Pancreas (tissue), 10 donors: ENCODE data around the gene ABTB1. TPM values are rescaled to one million over a fixed set of nuclear protein-coding genes. Genes with fewer than 3 reads are reported as not detected.

Source experiments
- ATAC-seq, 4 donors: fragments of 200-7000 bp; cut with Tn5 transposase; one replicate each; pipeline versions ENCODE4 v1.8.0 to v1.9.1; 2020; ENCODE audit warnings: mild to moderate bottlenecking in 4 of 4, moderate library complexity in 4 of 4
- DNase-seq, 6 donors: peaks; one replicate each; pipeline ENCODE4 v3.0.0-alpha.2; 2020
- FAIRE-seq: peaks from 2 replicates; lab custom pipeline; 2012; peaks lifted over from hg19 to GRCh38; lab: Jason Lieb, UNC
- H3K27ac ChIP-seq, 4 donors: fragments of 200-600 bp; sonication (generic); 1 replicate in 3 of 4; 2 replicates in 1 of 4; pipeline versions ENCODE4 v1.5.0 to v1.8.0; 2020
- H3K27me3 ChIP-seq, 4 donors: fragments of 200-600 bp; one replicate each; pipeline ENCODE4 v1.8.0; 2021
- H3K36me3 ChIP-seq, 3 donors: fragments of 200-600 bp; sonication (generic) in 1 of 3; one replicate each; pipeline versions ENCODE4 v1.5.0 to v1.8.0; 2020 to 2021
- H3K4me1 ChIP-seq, 3 donors: fragments of 200-600 bp; one replicate each; pipeline ENCODE4 v1.8.0; 2021
- H3K4me3 ChIP-seq, 4 donors: fragments of 200-600 bp; sonication (generic) in 2 of 4; one replicate each; pipeline versions ENCODE4 v1.5.0 to v1.8.0; 2020 to 2021
- H3K9me3 ChIP-seq, 4 donors: fragments of 200-600 bp; one replicate each; pipeline ENCODE4 v1.8.0; 2021
- WGBS, 2 donors: extraction: QIAGEN DNeasy Blood & Tissue Kit; methylation state at CpG; one replicate each; pipeline ENCODE4 v1.1.7; 2013; 5-methylcytosine and 5-hydroxymethylcytosine counted together
- intact Hi-C, 3 donors: fragments of 100-400 bp; cut with DNase I; formaldehyde crosslinking; loops; one replicate each; pipeline versions ENCODE4 v1.11.1 to v1.14.2; 2022
- polyA plus RNA-seq, 2 donors: library from polyadenylated mRNA; stranded (reverse); fragments of 200-250 nt; gene quantifications; one replicate each; pipeline ENCODE4 v1.2.3, GENCODE V29; 2013
- total RNA-seq, 6 donors: library from RNA; stranded (reverse); fragmentation: NEBNext Ultra II Directional in 4 of 6; extraction: Animal tissue kit (Norgen Biotek cat#: 25700) in 4 of 6; gene quantifications; one replicate each; pipeline versions ENCODE4 v1.2.1 to v1.2.4, GENCODE V29; 2021 to 2023
- TF ChIP-seq, protein P1 (sequence below), 4 donors: fragments of 200-600 bp; sonication (generic) in 3 of 4; IDR thresholded peaks; one replicate each; pipeline versions ENCODE4 v1.5.0 to v1.8.0; 2021; ENCODE audit warnings: antibody characterized with exemption in 4 of 4
- donor health status: healthy with polysubstance abuse.
- donor health status: DM: no; HTN: no; CAD: no; lungs with moderate emphysema.
- donor health status: DM: no; HTN: no; CAD: no.
- donor health status: control.
- donor health status: control.
- donor health status: Bipolar disorder and iron deficiency.
- donor health status: DM: yes; HTN: yes; CAD: no.
- donor health status: DM: no; HTN: no; CAD: no.
- donor health status: DM: no; HTN: no; CAD: no.
- donor health status: DM: yes; HTN: yes; CAD: no.

ABTB1 gene
- total and polyA plus RNA-seq, 8 donors = 7.6 to 60.7 (median 17.2) TPM

DNA sequence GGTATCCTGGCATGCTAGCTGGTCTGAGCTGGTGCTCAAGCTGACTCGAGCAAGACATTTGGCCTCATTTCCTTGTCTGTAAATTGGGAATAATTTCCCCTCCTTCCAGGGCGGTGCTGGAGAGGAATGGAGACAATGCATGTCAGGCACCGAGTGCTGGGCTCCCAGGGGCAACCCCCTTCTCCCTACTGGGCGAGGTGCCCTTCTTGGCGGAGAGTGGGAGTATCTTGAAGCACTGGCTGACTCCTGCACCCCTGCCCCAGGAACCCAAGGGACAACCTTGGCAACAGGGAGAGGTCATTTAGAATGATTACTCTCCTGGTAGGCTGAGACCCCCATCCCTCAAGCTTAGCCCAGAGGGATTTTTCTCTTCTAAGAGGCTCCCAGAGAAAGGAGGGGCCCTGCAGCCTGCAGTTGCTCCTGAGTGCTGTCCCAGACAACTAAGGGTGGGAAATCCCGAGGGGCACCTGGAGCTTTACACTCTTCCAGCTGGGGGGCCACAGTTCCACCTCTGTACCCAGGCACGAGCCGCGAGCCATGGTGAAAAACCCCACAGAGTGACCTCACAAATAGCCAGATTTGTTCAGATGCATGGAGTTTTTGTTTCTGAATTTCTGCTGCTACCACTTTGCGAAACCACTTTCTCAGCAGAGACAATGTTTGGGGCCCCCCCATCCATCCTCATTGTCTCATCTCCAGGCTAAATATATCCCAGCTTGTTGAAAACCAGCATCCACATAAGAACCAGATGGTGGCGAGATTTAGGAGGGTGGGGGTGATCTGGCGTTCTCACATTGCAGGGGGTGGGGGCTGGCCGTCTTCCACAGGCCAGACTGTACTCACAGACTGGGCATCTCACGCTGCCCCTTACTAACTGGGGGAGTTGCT, 44.8 kb downstream of the ABTB1 start:
- DNase-seq = peak in 2 of 6 donors; percentile 17 to 28
- Histone ChIP-seq H3K27ac (no peak overlapping the region), H3K27me3 (no peaks in the 10 kb centered on the region), H3K4me3 (no peak overlapping the region), H3K9me3 (no peaks in the 10 kb centered on the region), H3K4me1 (no peaks in the 10 kb centered on the region), H3K36me3 (no peaks in the 10 kb centered on the region)
- WGBS, 2 donors = 74 to 77% methylated on average over 14 of the region's 14 CpGs
- no peak for FAIRE-seq
- TF ChIP-seq, protein P1, sequence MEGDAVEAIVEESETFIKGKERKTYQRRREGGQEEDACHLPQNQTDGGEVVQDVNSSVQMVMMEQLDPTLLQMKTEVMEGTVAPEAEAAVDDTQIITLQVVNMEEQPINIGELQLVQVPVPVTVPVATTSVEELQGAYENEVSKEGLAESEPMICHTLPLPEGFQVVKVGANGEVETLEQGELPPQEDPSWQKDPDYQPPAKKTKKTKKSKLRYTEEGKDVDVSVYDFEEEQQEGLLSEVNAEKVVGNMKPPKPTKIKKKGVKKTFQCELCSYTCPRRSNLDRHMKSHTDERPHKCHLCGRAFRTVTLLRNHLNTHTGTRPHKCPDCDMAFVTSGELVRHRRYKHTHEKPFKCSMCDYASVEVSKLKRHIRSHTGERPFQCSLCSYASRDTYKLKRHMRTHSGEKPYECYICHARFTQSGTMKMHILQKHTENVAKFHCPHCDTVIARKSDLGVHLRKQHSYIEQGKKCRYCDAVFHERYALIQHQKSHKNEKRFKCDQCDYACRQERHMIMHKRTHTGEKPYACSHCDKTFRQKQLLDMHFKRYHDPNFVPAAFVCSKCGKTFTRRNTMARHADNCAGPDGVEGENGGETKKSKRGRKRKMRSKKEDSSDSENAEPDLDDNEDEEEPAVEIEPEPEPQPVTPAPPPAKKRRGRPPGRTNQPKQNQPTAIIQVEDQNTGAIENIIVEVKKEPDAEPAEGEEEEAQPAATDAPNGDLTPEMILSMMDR (IDR thresholded peaks at IDR 0.05) = no peak
- intact Hi-C loops = no loop called here
- no peak for ATAC-seq

DNA sequence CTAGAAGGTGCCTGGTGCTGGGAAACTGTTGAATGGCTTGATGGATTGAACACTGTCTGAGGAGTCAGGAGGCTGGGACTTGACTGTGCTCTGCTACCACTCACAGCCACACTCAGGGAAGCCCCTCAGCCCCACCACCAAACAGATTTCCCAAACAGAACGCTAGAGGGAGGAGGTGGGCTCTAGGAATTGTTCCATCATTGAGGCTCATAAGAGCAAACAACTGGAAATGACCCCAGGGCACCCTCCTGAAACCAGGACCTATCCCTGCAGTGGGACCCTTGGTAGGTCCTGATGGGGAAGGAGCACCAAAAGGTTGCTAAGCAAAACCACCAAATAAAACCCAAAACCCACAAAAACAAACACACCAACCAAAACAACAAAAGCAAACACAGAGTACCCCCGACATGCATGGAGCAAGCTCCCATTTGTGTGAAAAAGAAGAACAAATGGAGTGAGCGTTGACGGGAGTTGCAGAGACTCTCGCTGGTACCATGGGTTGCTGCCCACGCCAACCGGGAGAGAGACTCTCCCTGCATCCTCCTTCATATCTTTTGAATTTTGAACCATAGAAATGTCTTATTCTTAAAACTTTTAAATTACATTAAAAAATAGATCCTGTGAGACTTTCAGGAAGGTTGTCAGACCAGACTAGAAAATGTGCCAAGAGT, 45.6 kb downstream of the ABTB1 start:
- no peak for FAIRE-seq
- ATAC-seq = no peak
- intact Hi-C loops = no loop called here
- 77 to 81% methylated on average over 7 of the region's 7 CpGs for WGBS, 2 donors
- no peak for DNase-seq
- H3K27me3 ChIP-seq = no peaks in the 10 kb centered on the region
- no peak overlapping the region for H3K27ac ChIP-seq
- TF ChIP-seq, protein P1 (IDR thresholded peaks at IDR 0.05) = no peak
- no peaks in the 10 kb centered on the region for H3K36me3 ChIP-seq
- no peaks in the 10 kb centered on the region for H3K9me3 ChIP-seq
- H3K4me3 ChIP-seq = no peak overlapping the region
- no peaks in the 10 kb centered on the region for H3K4me1 ChIP-seq

DNA sequence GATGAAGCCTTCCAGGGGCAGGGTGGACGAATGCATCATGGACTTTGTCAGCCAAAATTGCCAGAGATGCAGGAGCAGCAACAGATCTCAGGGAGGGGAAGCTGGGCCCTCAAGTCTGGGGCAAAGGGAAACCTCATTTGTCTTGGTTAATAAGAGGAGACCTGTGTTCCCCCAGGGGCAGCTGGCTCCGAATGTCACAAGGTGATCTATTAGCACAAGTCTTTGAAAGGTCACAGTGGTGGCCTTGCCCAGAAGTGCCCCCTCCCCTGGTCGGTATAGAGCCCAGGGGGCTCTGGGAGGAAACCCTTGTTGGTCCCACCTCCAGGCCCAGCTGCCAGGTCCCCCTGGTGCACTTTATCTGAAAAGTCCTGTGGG, 46.2 kb downstream of the ABTB1 start:
- WGBS, 2 donors = 46 to 51% methylated on average over 3 of the region's 3 CpGs
- H3K4me3 ChIP-seq = no peak overlapping the region
- TF ChIP-seq, protein P1 (IDR thresholded peaks at IDR 0.05) = no peak
- FAIRE-seq (no peak), ATAC-seq (no peak), DNase-seq (no peak)
- no peaks in the 10 kb centered on the region for H3K4me1 ChIP-seq
- intact Hi-C loops = no loop called here
- H3K9me3 ChIP-seq = no peaks in the 10 kb centered on the region
- H3K27me3 ChIP-seq = no peaks in the 10 kb centered on the region
- H3K36me3 ChIP-seq = no peaks in the 10 kb centered on the region
- no peak overlapping the region for H3K27ac ChIP-seq

DNA sequence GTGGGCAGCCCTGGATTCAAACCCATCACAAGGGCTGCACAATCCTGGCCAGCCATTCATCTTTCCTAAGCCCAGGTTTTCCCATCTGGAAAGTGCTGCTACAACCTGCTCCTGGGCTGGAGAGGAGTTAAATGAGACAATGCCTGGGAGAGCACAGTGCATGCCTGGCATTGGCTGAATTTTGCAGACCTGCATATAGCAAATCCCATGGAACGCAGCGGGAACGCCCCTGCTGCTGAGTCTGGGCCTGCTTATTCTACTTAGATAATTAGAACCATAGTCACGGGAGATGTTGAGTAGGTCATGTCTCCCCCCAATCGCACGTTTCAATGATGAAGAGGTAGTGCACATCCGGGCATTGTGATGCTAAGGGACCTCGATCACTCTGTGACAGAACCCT, 46.6 kb downstream of the ABTB1 start:
- Histone ChIP-seq H3K4me1 (no peaks in the 10 kb centered on the region), H3K9me3 (no peaks in the 10 kb centered on the region), H3K27me3 (no peaks in the 10 kb centered on the region), H3K27ac (no peak overlapping the region), H3K4me3 (no peak overlapping the region), H3K36me3 (no peaks in the 10 kb centered on the region)
- ATAC-seq = no peak
- TF ChIP-seq, protein P1 (IDR thresholded peaks at IDR 0.05) = no peak
- intact Hi-C loops = no loop called here
- FAIRE-seq = no peak
- no peak for DNase-seq
- 92 to 93% methylated on average over 8 of the region's 8 CpGs for WGBS, 2 donors
